Activated CD4-positive, alpha-beta T cell treated with anti-CD3 and anti-CD28 coated beads, Interleukin-2, amount 10 ng/mL, durations not matched to agents 7 days and 5 days (primary cell): ENCODE measurements around the gene KIF24. TPM values are rescaled to one million over a fixed set of nuclear protein-coding genes. Genes with fewer than 3 reads are reported as not detected.
"Not testable (repeated sequence)": the region's sequence is repeated elsewhere in the genome, so short reads cannot be mapped to it uniquely, and the experiment has no call there.

Experiments
- CTCF ChIA-PET: fragments of 350-600 bp; sonication (Branson Sonifier 250); formaldehyde crosslinking; loops from one replicate; lab custom pipeline; 2021; ENCODE audit warnings: antibody characterized with exemption; lab: Charles Lee
- POLR2A ChIA-PET: fragments of 350-600 bp; sonication (Branson Sonifier 250); formaldehyde crosslinking; loops from one replicate; lab custom pipeline; 2021; ENCODE audit warnings: antibody characterized with exemption; lab: Charles Lee
- DNase-seq: peaks from one replicate; pipeline ENCODE4 v3.0.0-alpha.2; 2020
- H3K27ac Mint-ChIP-seq: one replicate; pipeline ENCODE4 v1.8.0; 2021; ENCODE audit warnings: mild to moderate bottlenecking, moderate library complexity, mixed read lengths
- H3K27me3 Mint-ChIP-seq: one replicate; pipeline ENCODE4 v1.8.0; 2021; ENCODE audit warnings: mixed read lengths
- H3K36me3 Mint-ChIP-seq: one replicate; pipeline ENCODE4 v1.8.0; 2021; ENCODE audit warnings: low read depth, mixed read lengths
- H3K4me1 Mint-ChIP-seq: one replicate; pipeline ENCODE4 v1.8.0; 2021; ENCODE audit warnings: mixed read lengths
- H3K4me3 Mint-ChIP-seq: one replicate; pipeline ENCODE4 v1.8.0; 2021; ENCODE audit warnings: mild to moderate bottlenecking, moderate library complexity, mixed read lengths
- H3K9me3 Mint-ChIP-seq: one replicate; pipeline ENCODE4 v1.8.0; 2021; ENCODE audit warnings: mixed read lengths
- total RNA-seq, 2 experiments: library from RNA; stranded (reverse); gene quantifications; one replicate each; pipeline ENCODE4 v1.2.3, GENCODE V29; 2021

Gene KIF24
- total RNA-seq, 2 experiments from 2014 or later: 11.0 to 12.5 TPM

DNA sequence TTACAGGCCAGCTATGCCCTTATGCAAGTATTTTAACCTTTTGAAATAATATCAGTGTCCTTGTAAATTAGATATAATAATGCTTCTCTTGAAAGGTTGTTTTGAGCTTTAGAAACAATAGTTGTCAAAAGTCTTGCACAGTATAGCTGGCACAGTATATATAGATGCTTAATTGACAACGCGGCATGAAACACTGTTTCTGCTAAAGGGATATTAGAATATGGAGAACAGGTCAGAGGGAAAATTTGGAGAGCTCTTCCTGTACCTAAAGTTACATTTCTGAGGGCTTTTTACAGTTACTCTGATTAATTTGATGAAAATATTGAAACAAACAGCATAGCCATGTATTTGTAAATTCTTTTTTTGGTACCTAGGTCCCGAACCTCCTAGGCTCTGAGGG is 4.8 kb upstream of the KIF24 start:
- Mint-ChIP-seq H3K4me3 (no peak overlapping the region), H3K4me1 (peaks cover 24% of the 10 kb centered on the region), H3K27ac (no peak overlapping the region), H3K9me3 (no peaks in the 10 kb centered on the region), H3K36me3 (peaks cover 8% of the 10 kb centered on the region), H3K27me3 (no peaks in the 10 kb centered on the region)
- DNase-seq: no peak
- POLR2A ChIA-PET: no interaction called here
- CTCF ChIA-PET: interaction anchor here (1.6 to 6.0 kb wide), 3 partner anchors 13 to 47 kb away, joined by 4 to 43 read pairs (median 6); no protein-coding TSS in a partner anchor

DNA sequence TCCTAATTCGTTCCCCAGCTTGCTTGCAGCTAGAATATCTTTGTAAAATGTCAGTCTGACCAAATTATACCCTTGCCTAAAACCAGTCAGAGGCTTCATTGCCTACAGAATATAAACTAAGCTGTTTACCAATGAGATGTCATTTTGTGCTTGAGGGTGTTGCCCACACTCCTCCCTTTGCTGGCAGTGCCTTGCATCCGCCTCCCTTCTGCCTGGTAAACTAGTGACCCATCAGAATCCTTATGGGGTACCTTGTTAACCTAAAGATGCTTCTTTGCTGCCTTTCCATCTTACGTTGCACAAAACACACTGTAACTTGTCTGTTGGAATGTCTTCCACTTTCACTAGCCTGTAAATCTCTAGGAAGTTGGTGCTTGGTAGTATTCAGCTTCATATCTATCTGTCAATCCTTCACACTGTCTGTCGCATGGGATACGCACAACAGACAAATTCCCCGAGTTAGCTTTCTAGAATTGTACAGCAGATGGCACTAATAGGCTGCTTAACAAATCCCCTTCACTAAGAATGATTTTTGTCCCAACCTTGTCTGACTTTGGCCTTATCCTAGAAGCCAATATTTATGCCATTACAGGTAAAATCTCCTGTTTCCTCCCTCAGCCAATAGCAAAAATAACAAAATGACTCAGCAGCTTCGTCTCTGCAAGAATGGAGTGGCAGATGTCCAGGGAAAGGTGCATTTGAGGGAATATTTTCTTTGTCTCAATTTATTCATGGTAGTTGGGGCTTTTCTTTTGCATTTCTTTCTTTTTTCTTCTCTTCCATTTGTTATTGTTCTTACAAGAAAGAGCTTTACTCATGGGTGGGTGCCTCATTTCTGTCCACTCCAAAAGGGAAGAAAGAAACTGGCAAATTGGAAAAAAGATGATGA is 3.3 kb upstream of the KIF24 start:
- POLR2A ChIA-PET: no interaction called here
- peak overlapping the region; percentile 16 for H3K27ac Mint-ChIP-seq
- H3K4me1 Mint-ChIP-seq: peaks cover 32% of the 10 kb centered on the region
- H3K27me3 Mint-ChIP-seq: no peaks in the 10 kb centered on the region
- peak; percentile 27 for DNase-seq
- H3K9me3 Mint-ChIP-seq: no peaks in the 10 kb centered on the region
- peak overlapping the region; percentile 12 for H3K4me3 Mint-ChIP-seq
- peaks cover 1% of the 10 kb centered on the region for H3K36me3 Mint-ChIP-seq
- CTCF ChIA-PET: interaction anchor here (0.9 to 6.0 kb wide), 6 partner anchors 9 to 164 kb away, joined by 3 to 43 read pairs (median 4); no protein-coding TSS in a partner anchor

DNA sequence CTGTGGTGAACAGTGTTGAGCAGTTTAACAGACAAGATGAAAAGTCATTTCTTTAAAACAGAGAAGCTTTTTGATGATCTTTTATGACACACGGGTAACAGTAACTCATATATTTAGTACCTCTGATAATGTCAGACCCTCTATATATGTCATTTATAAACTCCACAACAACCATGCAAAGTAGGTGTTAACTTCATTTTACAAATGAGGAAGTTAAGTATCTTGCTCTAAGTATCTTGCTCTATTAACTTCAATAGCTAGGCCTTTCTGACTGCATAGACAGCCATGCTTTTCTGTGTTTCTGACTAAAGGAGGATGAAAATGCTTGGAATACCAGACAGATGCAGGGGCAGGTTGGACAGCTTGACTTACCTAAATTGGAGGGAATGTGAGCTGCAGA is 2.1 kb upstream of the KIF24 start:
- H3K4me3 Mint-ChIP-seq: peak overlapping the region; percentile 22
- ChIA-PET POLR2A (no interaction called here), CTCF (interaction anchor here (0.6 to 6.0 kb wide), 3 partner anchors 14 to 49 kb away, joined by 3 to 43 read pairs (median 4); no protein-coding TSS in a partner anchor)
- no peaks in the 10 kb centered on the region for H3K9me3 Mint-ChIP-seq
- H3K27me3 Mint-ChIP-seq: no peaks in the 10 kb centered on the region
- no peak for DNase-seq
- H3K36me3 Mint-ChIP-seq: peaks cover 1% of the 10 kb centered on the region
- H3K27ac Mint-ChIP-seq: no peak overlapping the region
- H3K4me1 Mint-ChIP-seq: peaks cover 40% of the 10 kb centered on the region

DNA sequence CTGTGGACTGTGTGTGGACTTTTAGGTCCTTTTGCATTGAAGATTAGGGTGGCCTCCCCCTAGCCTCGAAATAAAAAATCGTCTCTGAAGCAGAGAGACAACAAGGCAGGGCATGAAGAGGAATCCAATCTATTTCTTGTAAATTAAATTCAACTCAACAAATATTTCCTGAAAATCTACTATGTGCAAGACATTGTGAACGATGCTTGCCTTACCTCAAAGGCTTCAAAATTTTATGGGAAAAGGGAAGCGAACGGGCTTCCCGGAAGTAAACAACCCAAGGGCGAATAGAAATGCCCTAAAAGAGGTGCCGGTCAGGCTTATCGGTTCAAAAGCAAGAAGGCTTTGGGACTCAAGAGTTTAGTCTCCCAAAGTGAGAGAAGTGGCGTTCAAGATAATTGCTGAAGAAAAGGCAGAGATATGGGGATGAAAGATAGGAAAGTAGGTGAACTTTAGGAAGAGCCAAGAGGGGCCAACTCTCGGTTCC is 525 bp downstream of the KIF24 start:
- no peak for DNase-seq
- Mint-ChIP-seq H3K4me1 (peaks cover 39% of the 10 kb centered on the region), H3K9me3 (no peaks in the 10 kb centered on the region), H3K27me3 (no peaks in the 10 kb centered on the region), H3K27ac (peak overlapping the region; percentile 95), H3K4me3 (peak overlapping the region; percentile 97), H3K36me3 (peaks cover 1% of the 10 kb centered on the region)
- POLR2A ChIA-PET: no interaction called here
- CTCF ChIA-PET: interaction anchor here (1.2 to 1.4 kb wide), 2 partner anchors 9 to 15 kb away, joined by 3 read pairs; no protein-coding TSS in a partner anchor

DNA sequence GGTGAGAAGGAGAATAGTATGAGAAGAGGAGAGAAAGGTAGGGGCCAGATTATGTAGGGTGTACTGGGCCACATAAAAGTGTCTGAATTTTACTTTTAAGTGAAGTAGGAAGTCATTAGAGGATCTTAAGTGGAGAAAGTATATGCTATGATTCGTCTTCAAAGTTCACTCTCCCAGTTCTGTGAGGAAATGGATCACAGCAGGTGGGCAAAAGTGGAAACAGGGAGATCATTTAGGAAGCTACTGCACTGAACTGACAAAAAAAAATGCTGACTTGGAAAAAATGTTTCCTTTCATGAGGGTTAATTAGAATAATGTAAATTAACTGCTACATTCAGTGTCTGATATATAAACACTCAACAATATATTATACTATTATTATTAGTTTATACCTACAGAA is 2.4 kb downstream of the KIF24 start:
- H3K4me1 Mint-ChIP-seq: peaks cover 28% of the 10 kb centered on the region
- no peak overlapping the region for H3K27ac Mint-ChIP-seq
- no peaks in the 10 kb centered on the region for H3K27me3 Mint-ChIP-seq
- no peak overlapping the region for H3K4me3 Mint-ChIP-seq
- ChIA-PET POLR2A (no interaction called here), CTCF (no interaction called here)
- peaks cover 1% of the 10 kb centered on the region for H3K36me3 Mint-ChIP-seq
- DNase-seq: no peak
- H3K9me3 Mint-ChIP-seq: no peaks in the 10 kb centered on the region

DNA sequence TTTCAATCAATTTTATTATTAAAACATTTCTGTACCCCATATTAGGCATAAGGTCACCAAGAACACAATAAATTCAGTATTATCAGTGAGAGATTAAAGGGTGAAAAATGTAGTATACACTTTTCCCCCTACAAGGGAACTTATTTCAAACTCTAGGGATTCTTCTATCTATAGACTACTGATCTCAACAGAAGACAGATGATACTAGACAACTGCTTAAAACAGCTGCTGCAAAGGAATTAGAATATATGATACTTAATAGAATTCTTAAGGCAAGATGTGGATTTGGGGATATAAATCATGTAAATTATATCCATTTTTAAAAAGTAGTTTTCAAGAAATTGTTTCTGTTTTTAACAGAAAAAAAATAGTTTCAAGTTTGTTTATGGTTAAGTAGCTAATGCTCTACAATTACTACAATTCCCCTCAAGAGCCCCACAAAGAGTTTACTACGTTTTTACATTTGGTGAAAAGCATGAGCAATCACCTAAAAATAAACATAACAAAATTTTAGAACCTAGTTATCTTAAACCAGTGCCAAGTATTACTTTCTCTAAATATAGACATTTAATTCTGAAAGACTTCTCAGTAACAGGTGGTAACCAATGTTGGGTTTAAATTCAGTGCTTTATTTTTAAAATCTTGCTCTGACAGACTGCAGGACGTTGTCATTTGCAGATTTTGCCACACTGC is 6.0 kb downstream of the KIF24 start:
- H3K36me3 Mint-ChIP-seq: no peaks in the 10 kb centered on the region
- no peaks in the 10 kb centered on the region for H3K9me3 Mint-ChIP-seq
- H3K4me1 Mint-ChIP-seq: peaks cover 18% of the 10 kb centered on the region
- H3K4me3 Mint-ChIP-seq: no peak overlapping the region
- H3K27me3 Mint-ChIP-seq: no peaks in the 10 kb centered on the region
- DNase-seq: no peak
- ChIA-PET CTCF (no interaction called here), POLR2A (no interaction called here)
- H3K27ac Mint-ChIP-seq: no peak overlapping the region

DNA sequence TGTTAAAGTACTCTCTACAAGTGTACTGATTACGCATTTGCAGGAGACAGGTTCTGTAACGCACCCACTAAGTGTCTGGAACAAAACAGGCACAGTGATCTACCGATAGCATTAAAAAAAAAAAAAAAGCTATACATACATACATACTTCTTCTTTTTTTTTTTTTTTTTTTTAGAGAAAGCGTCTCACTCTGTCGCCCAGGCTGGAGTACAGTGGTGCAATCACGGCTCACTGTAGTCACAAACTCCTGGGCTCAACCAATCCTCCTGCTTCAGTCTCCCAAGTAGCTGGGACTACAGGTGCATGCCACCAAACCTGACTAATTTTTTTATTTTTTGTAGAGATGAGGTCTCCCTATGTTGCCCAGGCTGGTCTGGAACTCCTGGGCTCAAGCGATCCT is 7.6 kb downstream of the KIF24 start:
- Mint-ChIP-seq H3K4me3 (no peak overlapping the region), H3K27me3 (no peaks in the 10 kb centered on the region), H3K27ac (no peak overlapping the region), H3K9me3 (no peaks in the 10 kb centered on the region), H3K36me3 (no peaks in the 10 kb centered on the region), H3K4me1 (peaks cover 7% of the 10 kb centered on the region)
- POLR2A ChIA-PET: interaction anchor here (0.6 kb wide), 1 partner anchor 59 kb away, joined by 4 read pairs; no protein-coding TSS in a partner anchor
- CTCF ChIA-PET: interaction anchor here (0.7 to 1.2 kb wide), 4 partner anchors 14 to 265 kb away, joined by 3 to 4 read pairs (median 3); no protein-coding TSS in a partner anchor
- DNase-seq: no peak

DNA sequence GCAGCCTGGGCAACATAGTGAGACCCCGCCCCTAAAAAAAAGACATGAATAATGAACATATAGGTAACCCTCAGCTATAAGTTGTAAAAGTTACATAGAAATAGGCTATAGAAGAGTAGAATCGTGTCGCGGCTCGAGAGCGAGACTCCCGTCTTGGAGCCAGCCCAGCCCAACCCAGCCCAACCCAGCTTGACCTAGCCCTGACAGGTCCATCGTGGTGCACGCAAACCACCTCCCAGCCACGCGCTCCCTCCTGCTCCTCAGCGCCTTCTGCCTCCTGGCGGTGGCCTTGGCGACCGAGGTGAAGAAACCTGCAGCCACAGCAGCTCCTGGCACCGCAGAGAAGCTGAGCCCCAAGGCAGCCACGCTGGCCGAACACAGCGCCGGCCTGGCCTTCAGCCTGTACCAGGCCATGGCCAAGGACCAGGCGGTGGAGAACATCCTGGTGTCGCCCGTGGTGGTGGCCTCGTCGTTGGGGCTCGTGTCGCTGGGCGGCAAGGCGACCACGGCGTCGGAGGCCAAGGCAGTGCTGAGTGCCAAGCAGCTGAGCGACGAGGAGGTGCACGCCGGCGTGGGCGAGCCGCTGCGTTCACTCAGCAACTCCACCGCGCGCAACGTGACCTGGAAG is 10.8 kb downstream of the KIF24 start:
- no peaks in the 10 kb centered on the region for H3K9me3 Mint-ChIP-seq
- ChIA-PET POLR2A (interaction anchor here (0.6 kb wide), 1 partner anchor 493 kb away, joined by 5 read pairs; no protein-coding TSS in a partner anchor), CTCF (no interaction called here)
- no peak overlapping the region for H3K4me3 Mint-ChIP-seq
- no peak overlapping the region for H3K27ac Mint-ChIP-seq
- no peaks in the 10 kb centered on the region for H3K27me3 Mint-ChIP-seq
- peaks cover 2% of the 10 kb centered on the region for H3K4me1 Mint-ChIP-seq
- no peak for DNase-seq
- peaks cover 3% of the 10 kb centered on the region for H3K36me3 Mint-ChIP-seq

DNA sequence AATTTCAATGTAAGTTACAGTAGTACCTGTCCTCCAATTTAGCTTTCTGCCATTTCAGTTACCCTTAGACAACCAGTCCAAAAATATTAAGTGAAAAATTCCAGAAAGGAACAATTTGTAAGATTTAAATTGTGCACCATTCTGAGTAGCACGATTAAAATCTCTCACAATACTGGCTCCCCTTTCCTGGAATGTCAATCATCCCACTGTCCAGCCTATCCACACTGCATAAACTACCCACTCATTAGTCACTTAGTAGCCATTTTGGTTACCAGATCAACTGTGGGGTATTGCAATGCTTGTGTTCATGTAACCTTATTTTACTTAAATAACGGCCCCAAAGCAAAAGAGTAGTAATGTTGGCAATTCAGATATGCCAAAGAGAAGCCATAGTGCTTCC is 11.6 kb downstream of the KIF24 start:
- ChIA-PET POLR2A (no interaction called here), CTCF (interaction anchor here (0.6 kb wide), 1 partner anchor 23 kb away, joined by 4 read pairs; no protein-coding TSS in a partner anchor)
- peaks cover 2% of the 10 kb centered on the region for H3K4me1 Mint-ChIP-seq
- no peak for DNase-seq
- H3K27ac Mint-ChIP-seq: no peak overlapping the region
- H3K9me3 Mint-ChIP-seq: no peaks in the 10 kb centered on the region
- H3K27me3 Mint-ChIP-seq: no peaks in the 10 kb centered on the region
- H3K36me3 Mint-ChIP-seq: peaks cover 3% of the 10 kb centered on the region
- H3K4me3 Mint-ChIP-seq: no peak overlapping the region

DNA sequence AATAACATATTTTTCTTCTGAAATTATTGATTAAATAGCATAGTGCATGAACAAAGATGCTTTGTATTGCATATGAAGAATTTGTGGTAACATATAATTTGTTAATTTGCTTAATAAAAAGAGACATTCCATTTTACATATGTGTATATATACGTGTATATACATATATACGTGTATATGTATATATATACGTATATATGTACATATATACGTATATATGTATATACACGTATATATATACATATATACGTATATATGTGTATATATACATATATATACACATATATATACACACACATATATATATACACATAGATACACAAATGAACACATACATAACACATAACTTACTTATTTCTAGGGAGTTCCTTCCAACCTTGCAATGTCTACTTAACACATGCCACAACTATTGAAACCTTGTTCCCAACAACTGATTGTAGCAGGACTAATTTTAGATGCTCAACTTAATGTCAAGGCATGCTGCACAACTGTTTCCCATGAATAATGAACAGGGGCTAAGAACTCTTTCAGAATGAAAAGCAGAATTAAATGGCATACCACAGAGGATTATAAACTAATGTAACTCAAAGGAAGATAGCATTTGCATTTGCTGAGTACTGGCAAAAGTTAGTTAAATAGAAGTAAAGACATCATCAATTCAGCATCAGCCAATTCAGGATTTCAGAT is 17.4 kb downstream of the KIF24 start:
- H3K27ac Mint-ChIP-seq: no peak overlapping the region
- no peaks in the 10 kb centered on the region for H3K4me1 Mint-ChIP-seq
- DNase-seq: no peak
- POLR2A ChIA-PET: no interaction called here
- peaks cover 4% of the 10 kb centered on the region for H3K36me3 Mint-ChIP-seq
- no peaks in the 10 kb centered on the region for H3K27me3 Mint-ChIP-seq
- no peaks in the 10 kb centered on the region for H3K9me3 Mint-ChIP-seq
- no peak overlapping the region for H3K4me3 Mint-ChIP-seq
- CTCF ChIA-PET: no interaction called here

DNA sequence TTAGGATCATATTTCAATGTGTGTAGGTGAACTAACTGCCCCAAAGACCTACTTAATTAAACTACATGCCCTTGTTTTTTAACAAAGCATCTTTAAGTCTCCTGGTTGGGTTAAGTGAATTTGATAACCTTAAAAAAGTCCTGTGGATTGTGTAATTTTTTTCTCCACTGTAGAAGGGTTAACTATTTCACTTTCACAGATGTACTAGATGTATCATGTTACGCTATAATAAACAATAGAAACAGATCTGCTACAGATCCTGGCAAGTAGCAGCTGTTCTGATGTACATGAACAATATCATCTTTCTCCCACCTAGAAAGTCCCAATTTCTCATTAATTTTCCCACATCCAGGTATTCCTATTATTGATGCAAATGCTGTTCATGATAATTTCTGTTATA is 18.9 kb downstream of the KIF24 start:
- no peaks in the 10 kb centered on the region for H3K27me3 Mint-ChIP-seq
- CTCF ChIA-PET: no interaction called here

DNA sequence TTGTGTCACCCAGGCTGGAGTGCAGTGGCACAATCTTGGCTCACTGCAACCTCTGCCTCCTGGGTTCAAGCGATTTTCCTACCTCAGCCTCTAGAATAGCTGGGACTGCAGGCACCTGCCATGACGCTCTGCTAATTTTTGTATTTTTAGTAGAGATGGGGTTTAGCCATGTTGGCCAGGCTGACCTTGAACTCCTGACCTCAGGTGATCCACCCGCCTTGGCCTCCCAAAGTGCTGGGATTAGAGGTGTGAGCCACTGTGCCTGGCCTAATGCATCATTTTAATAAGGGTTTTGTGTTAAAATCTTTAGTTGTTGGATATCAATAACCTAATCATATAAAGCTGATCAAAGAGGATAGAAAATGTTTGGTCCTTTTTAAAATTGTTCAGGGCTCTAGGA is 20.8 kb downstream of the KIF24 start:
- POLR2A ChIA-PET, H3K4me1 Mint-ChIP-seq, CTCF ChIA-PET, H3K9me3 Mint-ChIP-seq, H3K36me3 Mint-ChIP-seq, H3K27me3 Mint-ChIP-seq, H3K27ac Mint-ChIP-seq, H3K4me3 Mint-ChIP-seq, DNase-seq: not testable (repeated sequence)

More for the DNA sequence above, 18.9 kb downstream of the KIF24 start:
- no peak overlapping the region for H3K27ac Mint-ChIP-seq
- H3K4me1 Mint-ChIP-seq: no peaks in the 10 kb centered on the region
- DNase-seq: no peak
- H3K36me3 Mint-ChIP-seq: peaks cover 4% of the 10 kb centered on the region
- no peak overlapping the region for H3K4me3 Mint-ChIP-seq
- POLR2A ChIA-PET: no interaction called here
- no peaks in the 10 kb centered on the region for H3K9me3 Mint-ChIP-seq
